Activated CD8-positive, alpha-beta memory T cell treated with anti-CD3 and anti-CD28 coated beads, Interleukin-2, amount 50 U/mL, for 1 hour (primary cell): ENCODE measurements around the gene EDC3.
"Not testable (repeated sequence)": the region's sequence is repeated elsewhere in the genome, so short reads cannot be mapped to it uniquely, and the experiment has no call there.

Source experiments
- DNase-seq: peaks from one replicate; pipeline ENCODE4 v3.0.0-alpha.2; 2020; ENCODE audit errors: extremely low read depth

EDC3 gene

DNA sequence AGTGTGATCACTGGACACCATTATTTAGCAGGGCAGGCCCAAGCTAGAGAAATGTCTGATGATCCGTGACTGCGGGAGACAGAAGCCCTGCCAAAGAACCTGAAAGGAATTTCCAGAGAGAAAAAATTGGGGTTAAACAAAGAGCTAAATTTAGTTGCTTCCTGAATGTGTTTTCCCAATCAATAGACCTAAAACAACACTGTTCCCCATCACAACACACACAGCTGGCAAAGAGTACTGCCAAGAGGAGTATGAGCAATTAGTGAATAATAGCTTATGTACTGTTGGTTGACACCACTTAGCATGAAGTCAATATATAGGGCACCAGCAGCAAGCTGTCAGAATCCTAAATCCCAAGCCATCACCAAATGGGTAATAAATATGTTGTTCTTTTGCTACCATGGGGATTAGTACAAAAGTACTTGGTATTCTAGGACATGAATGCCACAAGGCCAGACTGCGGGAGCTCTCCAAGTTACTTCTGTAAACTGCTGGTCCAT lies 44.5 kb downstream of the EDC3 start:
- DNase-seq: no peak

DNA sequence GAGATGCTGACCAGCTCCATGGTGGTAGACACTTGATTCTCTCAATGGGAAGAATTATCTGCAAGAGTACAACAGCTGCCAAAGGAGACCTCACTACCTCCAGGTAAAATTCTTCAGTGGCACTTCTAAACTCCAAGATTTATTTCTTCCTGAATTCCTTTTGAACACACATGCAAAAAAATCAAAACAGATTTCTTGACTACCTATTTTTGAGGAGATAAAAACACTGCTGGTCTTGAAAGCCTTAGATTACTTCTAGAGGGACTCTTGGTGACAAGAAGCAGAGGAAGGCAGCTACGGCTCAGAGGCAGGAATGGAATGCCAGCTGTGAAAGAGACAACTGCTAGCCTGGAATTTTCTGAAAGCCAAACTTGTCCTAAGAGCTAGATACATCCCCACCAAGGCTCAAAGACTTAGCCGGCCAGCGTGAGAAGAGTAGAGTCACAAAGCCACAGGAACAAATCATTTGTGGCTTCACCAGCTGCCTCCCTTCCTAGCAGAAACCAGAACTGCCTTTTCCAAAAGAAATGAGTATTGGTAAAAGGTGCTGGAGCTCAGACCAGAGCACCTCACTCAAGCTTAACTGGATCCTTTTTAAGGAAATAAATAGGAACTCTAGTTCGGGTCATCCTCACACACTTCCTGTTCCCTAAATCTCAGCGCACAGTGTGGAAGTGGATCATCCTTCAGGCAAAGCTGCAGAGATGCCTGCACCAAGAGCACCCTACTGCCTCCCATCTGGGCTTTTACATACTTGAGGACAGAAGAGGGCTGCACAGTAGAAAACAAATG lies 47.6 kb downstream of the EDC3 start:
- no peak for DNase-seq

DNA sequence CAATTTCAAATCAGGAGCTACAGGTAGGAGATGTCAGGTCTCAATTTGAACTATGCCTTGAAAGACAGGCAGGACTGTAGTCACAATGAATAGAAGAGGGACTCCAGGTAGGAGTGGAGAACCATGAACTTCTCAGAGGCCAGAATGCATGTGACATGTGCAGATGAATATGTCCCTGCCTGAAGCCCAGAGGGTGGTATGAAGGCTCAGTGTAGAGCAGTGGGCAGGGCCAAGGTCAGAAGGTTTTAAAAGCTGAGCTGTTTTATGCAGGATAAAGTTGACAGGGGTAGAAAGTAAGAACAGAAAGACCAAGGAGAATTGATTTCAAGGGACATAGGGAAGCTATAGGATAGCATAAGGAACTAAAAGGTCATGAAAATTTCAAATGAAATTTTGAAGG lies 49.3 kb downstream of the EDC3 start:
- no peak for DNase-seq

DNA sequence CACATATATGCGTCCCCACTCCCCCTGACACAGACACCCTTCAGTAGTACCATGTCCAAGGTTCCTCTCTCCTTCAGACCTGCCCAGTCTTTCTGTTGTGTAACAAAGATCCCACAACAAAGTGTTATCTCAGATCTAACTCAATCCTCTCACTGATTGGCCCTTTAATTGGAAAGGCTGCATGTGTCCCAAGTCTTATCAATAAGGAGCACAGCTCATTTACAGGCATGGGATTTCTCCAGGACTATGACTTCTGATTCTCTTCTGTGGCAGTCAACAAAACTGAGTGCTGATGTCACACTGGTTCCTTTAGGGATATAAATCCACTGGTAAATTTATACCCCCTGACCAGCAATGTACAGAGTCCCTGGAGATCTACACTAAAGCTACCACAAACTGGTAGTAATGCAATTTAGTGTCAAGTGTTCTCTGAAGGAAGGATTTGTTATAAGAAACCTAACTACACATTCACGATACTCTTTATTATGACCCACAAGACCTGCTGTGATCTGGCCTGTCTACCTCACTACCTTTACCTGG lies 52.1 kb downstream of the EDC3 start:
- DNase-seq: no peak

DNA sequence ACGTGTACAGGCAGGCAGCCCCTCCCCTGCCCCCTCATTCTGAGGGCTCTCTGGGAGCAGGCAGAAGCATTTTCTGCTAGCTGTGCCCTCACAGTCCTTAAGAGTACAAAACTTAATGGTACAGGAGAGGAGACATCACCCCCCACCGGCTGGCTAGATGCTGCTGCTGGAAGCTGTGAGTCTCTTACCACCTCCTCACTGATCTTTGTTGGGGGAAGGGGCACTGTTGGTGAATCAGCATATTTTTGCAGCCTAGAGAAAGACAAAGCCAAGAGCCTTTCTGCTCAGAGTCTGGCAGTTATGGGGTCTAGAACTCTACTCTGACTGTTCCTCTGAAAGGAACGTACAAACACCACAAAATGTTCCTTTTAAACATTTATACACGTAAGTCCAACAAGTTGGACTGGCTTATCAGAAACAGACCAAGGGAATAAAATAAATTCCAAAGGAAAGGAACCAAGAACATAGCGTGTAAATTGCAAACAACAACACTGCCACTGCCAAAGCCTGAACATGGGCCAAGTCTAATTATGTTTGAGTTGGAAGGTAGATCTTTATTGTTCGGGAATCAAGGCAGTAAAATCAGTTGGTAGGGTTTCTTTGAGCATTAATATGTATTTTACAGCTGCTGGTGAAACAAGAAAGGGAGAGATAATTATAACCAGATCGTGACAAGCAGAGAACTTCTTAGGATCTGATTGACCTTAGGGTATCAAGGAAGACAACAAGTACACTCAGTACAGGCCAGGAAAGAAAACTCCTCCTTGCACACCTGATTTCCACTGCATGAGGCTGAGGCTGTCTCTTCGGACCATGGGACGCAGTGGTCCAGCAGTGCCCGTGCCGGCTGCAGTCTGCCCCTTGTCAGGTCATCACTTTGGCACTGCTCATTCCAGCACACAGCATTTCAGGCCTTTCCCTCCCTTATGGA lies 52.8 kb downstream of the EDC3 start:
- no peak for DNase-seq

DNA sequence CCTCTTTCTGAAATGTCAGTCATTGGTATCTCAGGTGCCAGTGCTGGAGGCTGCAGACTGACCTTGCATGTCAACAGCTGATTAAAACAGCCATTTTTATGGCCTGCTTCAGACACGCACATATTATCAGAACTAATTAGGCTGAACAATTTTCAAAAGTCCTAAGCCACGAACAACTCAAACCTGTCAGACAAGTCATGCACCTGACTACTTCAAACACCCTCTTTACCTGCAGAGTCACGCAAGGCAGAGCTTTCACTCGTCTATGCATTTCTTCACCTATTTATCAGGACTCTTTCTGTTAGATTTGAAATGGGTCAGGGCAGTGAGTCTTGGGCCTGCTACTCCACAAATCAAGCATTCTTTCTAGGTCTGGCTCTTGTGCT lies 53.5 kb downstream of the EDC3 start:
- DNase-seq: no peak

DNA sequence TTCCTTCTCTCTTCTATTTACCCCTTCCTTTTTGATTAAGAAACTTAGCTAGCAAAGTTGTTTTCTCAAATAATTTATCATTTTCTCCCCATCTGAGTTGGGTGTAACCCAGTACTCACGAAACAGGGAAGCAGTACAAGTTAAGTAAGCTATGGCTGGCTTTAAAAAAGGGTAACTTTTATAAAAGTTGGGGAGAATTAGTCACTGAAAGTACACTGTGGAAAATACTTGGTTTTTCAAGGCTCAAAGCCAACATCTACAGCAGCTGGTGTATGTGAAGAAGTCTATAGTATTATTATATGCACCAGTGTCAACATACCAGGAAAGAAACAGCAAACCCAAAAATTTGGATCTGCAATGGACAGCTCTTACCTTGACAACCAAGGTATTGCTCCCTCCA lies 54.7 kb downstream of the EDC3 start:
- DNase-seq: no peak

DNA sequence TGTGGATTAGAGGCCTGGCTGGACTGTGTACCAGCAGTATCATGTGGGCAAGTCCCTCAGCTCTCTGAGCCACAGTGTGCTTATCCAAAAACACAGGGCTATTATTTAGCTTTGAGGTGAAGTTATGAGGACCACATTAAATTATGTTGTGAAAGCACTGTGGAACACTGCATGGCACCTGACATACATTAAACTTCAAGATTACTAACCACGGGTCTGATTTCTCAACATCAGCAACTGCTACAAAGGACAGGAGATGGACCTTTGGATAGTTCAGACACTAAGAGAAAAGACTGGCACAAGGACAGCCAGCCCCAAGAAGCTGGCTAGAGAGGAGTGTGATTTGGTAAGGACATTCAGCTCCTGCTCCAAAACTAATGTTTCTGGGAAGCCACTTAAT lies 58.8 kb downstream of the EDC3 start:
- no peak for DNase-seq

DNA sequence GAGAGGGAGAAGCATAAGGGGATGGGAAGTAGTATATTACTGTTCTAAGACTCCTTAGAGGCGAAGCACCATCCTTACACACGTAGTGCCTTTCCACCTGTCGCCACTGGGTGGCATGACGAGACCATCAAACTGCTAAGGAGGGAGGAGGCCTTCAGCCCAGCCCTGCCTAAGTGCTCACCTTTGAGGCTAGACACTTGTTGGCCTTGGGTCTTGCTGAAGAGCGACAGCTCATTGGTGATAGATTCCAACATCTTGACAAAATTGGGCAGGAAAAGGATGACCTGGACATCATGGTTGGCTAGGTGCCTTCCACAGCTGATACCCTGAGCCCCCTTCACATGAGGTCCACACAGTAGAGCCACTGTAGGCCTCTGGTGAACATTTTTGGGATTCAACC lies 60.6 kb downstream of the EDC3 start:
- peak; percentile 27 for DNase-seq

DNA sequence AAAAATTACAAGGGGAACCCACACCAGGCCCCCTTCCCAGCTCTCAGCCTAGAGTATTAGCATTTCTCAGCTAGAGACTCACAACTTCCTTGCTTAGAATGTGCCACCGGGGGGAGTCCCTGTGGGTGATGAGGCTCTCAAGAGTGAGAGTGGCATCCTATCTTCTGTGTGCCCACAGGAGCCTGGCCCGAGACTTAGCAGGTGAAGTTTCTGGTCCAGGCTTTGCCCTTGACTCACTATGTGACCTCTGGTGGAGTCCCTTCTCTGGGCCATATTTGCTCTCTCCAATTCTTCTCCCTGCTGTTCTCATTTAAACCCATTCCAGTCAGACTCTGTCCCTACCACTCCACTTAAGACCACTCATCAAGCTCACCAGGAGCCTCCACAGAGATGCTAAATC lies 62.0 kb downstream of the EDC3 start:
- no peak for DNase-seq

DNA sequence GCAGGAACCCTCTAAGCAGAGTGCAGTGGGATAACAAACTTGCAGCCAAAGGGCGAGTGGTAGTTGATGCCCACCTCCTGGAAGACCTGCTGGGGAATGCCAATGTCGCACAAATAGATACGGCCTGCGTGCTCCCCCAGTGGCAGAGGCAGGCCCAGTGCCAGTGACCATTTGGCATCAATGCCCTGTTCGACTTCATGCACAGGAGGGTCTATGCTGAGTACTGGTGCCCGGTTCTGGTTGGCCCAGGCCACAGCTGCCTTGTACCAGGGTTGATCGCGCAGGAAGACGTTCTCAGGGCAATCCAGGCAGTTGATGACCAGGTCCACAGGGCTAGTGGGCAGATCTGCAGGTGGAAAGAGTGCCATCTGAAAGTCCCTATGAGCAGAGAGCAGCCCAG lies 63.2 kb downstream of the EDC3 start:
- DNase-seq: no peak

DNA sequence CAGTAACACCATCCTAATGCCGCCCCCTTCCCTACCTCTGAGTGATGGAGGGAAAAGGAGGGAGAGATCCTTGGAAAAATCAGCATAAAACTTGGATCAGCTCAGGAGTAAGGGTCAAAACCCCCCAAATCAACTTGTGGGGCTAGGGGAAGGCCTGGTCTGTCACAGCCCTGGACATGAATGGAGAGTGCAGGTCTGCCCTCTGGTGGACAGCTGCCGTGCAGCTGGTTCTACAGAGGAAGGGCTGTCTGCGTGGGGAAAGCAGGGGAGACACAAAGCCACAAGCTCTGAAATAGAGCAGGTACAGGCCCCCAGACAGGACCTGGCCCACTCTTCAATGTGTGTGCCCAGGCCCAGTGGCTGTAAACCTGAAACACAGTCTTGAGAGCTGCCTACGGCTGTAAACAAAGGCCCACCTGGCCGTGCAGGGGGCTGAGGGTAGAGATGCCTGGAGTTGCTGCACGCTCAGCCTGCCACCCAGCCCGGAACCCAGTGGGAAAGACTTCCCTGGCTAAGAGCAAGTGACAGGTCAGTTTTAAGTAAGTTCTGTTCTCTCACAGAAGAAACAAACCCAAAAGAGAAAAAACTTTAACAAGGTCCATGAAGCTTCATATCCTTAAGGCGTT lies 63.8 kb downstream of the EDC3 start:
- DNase-seq: no peak

DNA sequence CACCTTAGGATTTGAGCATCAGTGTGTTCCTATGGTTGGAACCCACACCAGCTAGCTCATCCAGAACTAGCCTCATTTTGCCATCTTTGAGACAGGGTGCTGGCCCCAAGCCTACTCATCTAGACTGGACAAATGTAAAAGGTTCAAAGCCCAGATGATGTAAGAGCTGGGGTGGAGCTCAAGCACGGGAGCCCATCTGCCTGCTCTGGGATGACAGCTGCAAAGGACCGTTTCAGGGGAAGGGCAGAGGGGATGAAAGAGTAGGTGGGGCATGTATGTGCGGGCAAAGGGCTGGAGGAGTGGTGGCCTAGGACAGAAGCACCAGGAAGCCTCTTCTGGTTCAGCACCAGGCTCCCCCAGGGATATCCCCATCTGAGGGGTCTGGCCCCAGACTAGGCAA lies 64.4 kb downstream of the EDC3 start:
- no peak for DNase-seq

DNA sequence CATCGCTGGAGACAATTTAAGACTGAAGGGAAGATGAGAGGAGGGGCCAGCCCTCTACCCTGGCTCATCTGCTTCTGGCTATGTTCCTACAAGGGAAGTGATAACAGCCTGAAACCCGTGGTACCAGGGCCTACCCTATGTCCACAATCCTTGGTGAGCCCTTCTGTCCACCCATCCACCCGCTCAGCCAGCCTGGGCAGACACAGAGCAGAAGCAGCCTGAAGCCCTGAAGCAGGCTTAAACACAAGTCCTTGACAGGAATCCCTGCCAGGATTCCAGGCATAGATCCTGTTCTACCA lies 64.8 kb downstream of the EDC3 start:
- no peak for DNase-seq

DNA sequence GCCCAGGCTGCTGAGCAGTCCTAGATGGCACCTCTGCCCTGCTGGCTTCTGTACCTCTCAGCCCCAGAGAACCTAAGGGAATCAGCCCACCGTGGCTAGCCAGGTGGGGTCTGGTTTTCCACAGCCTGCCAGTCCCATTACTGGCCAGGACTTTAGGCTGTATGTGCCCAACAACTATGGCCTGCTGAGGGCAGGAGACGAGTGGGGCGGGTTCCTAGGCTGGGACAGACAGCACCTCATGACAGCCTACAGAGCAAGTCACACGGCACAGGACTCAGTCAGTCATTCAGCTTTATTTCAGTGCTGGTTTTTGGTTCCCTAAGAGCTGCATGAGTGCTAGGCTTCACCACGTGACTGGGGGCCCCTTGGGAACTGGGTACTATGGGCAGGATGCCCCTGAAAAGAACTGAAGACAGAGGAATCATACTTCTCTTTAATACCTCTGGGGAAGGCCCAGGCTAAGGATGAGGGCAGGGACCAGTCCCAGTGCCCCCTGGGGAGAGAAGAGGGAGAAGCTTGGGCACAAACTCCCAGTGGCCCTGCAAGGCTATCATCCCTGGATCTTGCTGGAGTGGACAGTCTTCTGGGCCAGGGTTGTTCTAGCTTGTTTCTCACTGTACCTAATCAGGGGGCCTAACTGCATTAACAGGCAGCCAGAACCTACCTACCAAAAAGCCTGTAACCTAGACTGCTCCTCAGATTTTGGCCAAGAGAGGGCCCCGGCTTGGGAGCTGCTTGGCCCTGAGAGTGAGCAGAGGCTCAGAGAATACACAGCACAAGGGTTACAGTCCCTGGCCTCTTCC lies 65.3 kb downstream of the EDC3 start:
- no peak for DNase-seq

DNA sequence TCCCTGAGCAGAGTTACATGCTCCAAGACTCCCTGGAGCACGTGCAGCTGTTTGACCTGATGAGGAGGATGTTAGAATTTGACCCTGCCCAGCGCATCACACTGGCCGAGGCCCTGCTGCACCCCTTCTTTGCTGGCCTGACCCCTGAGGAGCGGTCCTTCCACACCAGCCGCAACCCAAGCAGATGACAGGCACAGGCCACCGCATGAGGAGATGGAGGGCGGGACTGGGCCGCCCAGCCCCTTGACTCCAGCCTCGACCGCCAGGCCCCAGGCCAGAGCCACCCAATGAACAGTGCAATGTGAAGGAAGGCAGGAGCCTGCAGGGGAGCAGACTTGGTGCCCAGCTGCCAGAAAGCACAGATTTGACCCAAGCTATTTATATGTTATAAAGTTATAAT lies 66.1 kb downstream of the EDC3 start:
- not testable (repeated sequence) for DNase-seq

DNA sequence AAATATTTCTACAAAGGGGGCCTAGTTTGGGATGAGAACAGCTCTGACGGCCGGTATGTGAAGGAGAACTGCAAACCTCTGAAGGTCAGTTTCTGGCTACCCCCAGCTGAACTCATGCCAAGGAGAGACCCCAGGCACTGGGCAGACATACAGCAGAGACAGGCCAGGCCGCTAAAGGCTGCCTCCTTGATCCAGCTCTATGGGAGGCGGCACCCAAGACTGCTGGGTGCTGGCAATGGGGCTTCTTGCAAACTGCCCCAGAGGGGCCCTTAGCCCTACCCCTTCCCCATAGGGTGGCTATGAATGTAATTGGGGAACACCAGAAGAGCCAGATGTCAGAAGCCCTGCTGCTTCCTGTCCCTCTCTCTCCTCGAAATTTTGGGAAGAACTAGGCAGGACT lies 66.9 kb downstream of the EDC3 start:
- DNase-seq: no peak

DNA sequence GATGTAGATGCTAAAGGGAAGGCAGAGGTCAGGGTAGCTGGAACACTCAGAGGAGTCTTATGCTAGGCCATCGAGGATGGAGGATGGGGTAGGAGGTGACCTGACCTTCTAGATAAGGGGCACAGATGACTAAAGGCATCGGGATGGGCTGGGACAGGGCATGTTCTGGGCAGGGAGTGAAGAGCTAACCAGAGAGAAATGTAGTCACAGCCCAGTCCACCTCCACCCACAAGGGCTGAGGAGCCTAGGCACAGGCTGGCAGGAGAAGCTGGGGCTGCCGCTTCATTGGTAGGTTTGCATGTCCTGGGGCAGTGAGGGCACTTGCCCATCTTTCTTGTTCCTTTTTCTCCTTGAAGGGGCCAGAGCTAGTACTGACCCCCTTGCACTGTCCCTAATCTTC lies 67.6 kb downstream of the EDC3 start:
- DNase-seq: no peak

DNA sequence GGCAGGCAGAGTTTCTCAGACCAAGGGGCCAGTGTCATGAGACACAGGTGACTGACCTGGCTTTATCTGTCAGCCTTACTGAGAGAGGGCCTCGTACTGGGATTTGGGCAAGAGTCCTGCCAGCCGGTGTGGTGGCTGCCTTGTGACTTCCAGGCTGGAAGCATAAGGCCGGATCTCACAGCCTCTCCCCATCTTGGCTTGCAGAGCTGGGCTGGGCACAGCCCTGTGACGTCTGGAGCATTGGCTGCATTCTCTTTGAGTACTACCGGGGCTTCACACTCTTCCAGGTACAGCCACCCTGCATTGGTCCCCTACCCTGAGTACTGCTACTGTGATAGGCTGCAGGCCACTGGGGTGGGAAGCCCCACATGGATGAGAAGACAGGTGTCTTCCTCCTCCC lies 68.1 kb downstream of the EDC3 start:
- no peak for DNase-seq

DNA sequence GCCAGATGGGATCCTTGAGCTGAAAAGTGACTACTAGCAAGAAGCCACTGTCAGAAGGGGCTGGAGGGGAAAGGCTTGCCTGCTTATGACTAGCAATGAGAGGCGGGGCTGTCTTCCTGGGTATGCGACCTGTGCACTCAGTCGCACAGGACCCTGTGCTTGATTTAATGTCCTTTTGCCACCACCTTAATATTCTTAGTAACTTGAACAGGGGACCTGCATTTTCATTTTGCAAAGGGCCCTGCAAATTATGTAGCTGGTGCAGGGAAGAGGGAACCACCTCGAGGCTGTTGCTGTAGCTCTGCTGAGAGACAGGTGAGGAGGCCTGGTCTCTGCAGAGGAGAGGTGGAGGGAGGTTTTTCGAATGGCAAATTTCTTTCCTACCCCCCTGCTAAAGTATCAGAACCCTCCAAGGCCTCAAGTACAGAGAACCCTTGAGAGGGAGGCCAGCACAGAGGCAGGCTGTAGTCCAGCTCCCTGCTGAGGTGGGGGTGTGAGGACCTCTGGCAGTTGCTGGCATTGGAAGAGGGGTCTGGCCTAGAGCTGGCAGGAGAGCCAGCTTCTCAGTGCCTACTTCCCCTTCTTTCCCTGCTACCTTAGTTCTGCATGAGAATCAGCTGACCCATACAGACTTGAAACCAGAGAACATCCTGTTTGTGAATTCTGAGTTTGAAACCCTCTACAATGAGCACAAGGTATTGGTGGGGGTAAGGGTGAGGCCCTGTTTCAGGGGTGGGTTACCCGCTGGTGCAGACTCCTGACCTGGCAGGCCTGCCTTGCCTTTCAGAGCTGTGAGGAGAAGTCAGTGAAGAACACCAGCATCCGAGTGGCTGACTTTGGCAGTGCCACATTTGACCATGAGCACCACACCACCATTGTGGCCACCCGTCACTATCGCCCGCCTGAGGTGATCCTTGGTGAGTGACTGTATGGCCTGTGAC lies 68.8 kb downstream of the EDC3 start:
- DNase-seq: no peak
